Rectal smooth muscle tissue (tissue), 1 donor: ENCODE data around the gene NPLOC4.

ENCODE experiments used
- H3K27ac ChIP-seq: one replicate; pipeline ENCODE4 v1.7.0; 2013; ENCODE audit warnings: low read depth, low read length, inconsistent platforms
- H3K27me3 ChIP-seq: one replicate; pipeline ENCODE4 v1.7.0; 2013; ENCODE audit warnings: low read length; ENCODE audit not compliant: control insufficient read depth, insufficient read depth
- H3K36me3 ChIP-seq: one replicate; pipeline ENCODE4 v1.7.0; 2013; ENCODE audit warnings: low read length; ENCODE audit not compliant: control insufficient read depth, insufficient read depth
- H3K4me1 ChIP-seq: one replicate; pipeline ENCODE4 v1.7.0; 2013; ENCODE audit warnings: low read length; ENCODE audit not compliant: control insufficient read depth, insufficient read depth
- H3K4me3 ChIP-seq: one replicate; pipeline ENCODE4 v1.7.0; 2013; ENCODE audit warnings: low read length
- H3K9ac ChIP-seq: one replicate; pipeline ENCODE4 v1.7.0; 2013; ENCODE audit warnings: low read length

Gene NPLOC4

GRCh38 chr17:81509972-81510784 is 126.7 kb downstream of the NPLOC4 start:
- H3K36me3 ChIP-seq = peaks cover 36% of the 10 kb centered on the region
- H3K4me1 ChIP-seq = peaks cover 4% of the 10 kb centered on the region
- H3K4me3 ChIP-seq = peak overlapping the region; percentile 95
- H3K9ac ChIP-seq = peak overlapping the region; percentile 96
- H3K27me3 ChIP-seq = no peaks in the 10 kb centered on the region
- H3K27ac ChIP-seq = peak overlapping the region; percentile 95

GRCh38 chr17:81509207-81509971 is 127.5 kb downstream of the NPLOC4 start:
- Histone ChIP-seq H3K9ac (peak overlapping the region; percentile 33), H3K27me3 (no peaks in the 10 kb centered on the region), H3K27ac (peak overlapping the region; percentile 61), H3K36me3 (peaks cover 36% of the 10 kb centered on the region), H3K4me3 (peak overlapping the region; percentile 95), H3K4me1 (peaks cover 4% of the 10 kb centered on the region)

DNA sequence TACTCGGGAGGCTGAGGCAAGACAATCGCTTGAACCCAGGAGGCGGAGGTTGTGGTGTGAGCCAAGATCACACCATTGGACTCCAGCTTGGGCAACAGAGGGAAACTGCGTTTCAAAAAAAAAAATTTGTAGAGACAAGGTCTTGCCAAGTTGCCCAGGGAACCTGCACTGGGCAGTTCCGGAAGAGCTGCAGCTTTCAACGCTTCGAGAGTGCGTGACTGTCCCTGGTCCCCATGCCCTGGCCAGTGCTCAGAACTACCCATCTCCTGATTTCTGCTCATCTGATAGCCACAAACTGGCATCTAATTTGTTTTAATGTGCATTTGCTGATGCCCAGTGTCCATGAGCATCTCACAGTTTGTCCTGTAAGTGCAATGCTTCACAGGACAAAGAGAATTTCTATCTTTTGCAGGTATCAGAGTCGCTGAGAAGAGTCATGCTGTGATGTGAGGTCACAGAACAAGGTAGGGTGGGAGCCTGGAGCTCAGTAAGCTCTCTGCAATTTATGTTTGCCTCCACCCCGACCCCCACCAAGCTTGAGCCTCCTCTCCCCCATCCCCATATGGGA is 128.2 kb downstream of the NPLOC4 start:
- H3K27ac ChIP-seq = peak overlapping the region; percentile 61
- peak overlapping the region; percentile 32 for H3K9ac ChIP-seq
- peak overlapping the region; percentile 95 for H3K4me3 ChIP-seq

More for the DNA sequence above, 128.2 kb downstream of the NPLOC4 start:
- Histone ChIP-seq H3K27me3 (no peaks in the 10 kb centered on the region), H3K4me1 (peaks cover 4% of the 10 kb centered on the region), H3K36me3 (peaks cover 36% of the 10 kb centered on the region)
